Measurements from ENCODE around the gene GALNT6.

GALNT6 gene

DNA sequence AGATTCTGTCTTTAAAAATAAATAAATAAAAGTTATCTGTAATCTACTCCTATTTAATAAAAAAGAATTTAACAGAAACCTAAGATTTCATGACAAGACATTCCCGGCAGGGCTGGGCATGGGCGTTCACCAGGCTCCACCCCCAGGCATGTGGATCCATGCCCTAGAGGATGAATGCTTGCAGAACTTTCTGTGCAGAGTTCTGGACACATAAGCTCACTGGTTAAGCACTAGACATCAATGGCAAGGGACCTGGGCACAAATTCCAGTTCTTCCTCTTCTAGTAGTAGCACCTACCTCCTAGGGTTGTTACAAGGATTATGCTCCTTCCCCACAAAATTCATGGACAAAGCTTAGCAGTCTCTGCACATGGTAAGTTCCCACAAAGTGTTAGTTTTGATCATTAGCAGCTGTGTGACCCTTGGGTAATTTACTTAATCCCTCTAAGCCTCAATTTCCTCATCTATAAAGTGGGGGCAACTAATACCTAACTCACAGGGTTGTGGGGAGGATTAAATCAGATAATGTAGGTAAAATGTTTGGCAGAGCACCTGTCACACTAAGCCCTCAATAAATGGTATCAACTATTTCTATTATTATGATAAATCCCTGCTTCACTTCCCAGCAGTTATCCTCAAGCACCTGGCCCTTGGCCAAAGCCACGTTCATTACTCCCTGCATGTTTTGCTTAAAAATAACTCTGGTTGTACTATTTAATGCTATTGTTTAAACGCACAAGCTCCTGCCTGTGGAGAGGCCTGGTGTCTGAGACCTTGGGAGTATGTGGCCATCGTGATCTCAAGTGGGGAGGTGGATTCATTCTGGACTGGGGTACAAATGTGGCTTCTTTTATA is 9.8 kb downstream of the GALNT6 start:
- no peak for DNase-seq (ENCODE audit: low spot score)

DNA sequence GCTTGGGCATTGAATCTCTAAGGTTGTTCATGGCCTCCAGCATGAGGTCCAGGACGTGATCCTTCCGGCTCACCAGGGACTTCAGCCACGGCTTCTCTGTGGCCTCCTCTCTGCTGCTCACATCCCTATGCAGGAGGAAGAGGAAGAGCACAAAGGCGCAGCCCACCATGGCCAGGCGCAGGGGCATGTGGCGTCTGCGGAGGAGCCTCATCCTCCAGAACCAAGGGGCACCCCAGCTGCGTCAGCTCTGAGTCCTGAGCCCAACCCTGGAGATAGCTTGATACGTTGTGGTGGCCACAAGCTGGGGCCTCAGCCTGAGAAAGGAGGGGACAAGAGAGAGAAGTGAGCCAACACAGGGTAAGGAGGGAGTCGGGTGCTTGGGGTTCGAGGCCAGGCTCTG is 11.6 kb downstream of the GALNT6 start:
- DNase-seq (ENCODE audit: low spot score): no peak

DNA sequence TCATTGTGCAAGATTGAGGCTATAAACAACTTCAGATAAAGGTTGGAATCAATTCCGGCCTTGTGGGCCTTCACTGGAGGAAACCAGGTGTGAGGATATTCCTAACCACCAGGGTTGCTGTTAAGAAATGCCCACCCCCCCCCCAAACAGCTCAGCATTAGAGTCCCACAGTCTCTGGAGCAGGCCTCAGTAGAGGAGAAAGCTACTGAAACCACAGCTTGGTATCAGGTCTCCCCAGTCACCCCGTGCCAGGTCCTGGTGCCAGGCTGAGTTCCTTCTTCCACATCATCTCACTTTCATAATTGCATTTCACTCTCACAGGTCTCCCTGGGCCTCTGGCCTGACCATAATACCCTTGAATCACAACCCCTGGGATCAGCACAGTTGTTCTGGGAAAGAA is 12.5 kb downstream of the GALNT6 start:
- DNase-seq (ENCODE audit: low spot score): no peak

DNA sequence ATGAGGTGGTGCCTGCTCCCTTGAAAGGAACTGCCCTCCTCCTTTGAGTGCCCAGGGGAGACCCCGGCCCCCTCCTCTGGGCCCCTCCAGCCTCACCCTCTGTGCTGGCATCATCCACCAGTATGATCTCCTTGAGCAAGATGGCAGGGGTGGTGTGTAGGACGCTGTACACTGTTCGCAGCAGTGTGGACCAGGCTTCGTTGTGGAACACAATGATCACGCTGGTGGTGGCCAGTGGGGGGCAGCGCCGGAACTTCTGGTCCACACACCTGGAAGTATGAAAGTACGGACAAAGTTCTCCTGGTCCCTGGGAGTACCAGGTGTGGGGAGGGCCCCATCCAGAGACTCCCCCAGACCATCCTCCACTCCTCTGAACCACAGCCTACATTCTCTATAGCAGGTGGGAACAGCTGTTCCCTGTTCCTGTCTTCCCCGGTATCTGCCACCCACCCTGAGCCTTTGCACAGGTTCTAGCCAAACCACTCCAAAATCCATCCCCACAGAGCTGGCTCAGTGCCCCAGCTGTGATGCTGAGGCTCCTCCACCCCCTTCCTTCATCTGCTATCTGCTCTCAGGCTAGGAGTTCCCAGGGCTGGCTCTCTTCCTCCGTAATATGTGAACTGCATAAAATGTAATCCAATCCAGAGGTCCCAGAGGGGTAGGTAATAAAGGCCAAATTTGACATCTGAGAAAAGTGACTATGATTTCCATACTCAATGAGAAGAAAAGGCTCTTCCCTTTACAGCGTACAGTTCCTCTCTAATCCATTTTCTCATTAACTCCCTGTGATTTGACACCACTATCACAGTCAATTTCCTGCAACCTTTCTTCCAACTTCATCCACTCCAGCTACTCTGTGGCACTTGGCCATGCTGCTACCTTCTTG is 13.9 kb downstream of the GALNT6 start:
- DNase-seq (ENCODE audit: low spot score): no peak

DNA sequence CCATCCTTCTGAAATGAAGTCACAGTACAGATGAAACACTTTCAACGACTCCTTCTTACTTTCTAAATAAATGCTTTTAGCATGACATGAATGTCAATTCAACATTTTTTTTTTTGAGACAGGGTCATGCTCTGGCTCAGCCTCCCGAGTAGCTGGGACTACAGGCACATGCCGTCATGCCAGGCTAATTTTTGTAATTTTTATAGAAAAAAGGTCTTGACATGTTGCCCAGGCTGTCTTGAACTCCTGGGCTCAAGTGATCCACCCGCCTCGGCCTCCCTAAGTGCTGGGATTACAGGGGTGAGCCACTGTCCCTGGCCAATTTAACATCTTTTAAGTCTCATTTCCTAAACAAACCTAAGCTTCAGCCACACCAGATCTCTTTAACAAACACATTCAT is 16.4 kb downstream of the GALNT6 start:
- DNase-seq (ENCODE audit: low spot score): no peak

DNA sequence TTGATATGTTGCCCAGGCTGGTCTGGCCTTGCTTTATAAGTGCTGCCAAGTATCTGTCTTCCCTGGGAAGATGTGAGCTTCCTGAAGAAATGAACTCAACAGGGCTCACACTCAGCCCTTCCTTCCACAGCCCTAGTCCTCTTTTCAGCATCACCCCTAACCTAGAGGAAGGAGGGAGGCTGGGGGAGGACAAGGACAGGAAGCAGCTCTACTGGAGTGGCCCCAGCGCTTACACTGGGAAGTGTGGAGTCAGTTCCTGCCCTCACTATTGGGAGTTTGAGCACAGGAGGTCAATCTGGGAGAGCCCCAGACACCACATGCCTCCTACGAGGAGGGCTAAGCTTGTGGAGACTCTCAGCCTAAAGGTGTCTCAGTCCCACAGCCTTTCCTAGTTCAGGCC is 16.8 kb downstream of the GALNT6 start:
- DNase-seq (ENCODE audit: low spot score): no peak

DNA sequence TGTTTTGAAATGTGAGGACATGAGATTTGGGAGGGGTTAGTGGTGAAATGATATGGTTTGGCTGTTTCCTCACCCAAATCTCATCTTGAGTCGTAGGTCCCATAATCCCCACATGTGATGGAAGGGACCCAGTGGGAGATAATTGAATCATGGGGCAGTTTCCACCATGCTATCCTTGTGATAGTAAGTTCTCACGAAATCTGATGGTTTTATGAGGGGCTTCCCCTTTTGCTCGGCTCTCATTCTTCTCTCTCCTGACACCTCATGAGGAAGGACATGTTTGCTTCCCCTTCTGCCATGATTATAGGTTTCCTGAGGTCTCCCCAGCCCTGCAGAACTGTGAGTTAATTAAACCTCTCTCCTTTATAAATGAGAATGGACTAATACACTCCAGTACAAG is 18.0 kb downstream of the GALNT6 start:
- DNase-seq (ENCODE audit: low spot score): no peak

DNA sequence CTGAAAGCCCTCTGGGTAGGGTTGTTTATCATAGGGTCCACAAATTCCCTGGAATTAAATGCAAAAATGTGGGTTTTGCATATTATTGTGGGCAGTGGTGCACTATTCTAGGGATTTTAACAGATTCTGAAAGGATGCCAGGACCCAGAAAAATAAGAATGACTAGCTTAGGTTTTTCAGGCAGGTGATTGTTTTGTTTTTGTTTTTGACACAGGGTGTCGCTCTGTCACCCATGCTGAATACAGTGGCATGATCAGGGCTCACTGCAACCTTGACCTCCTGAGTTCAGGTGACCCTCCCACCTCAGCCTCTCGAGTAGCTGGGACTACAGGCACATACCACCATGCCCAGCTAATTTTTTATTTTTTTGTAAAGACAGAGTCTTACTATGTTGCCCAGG is 19.2 kb downstream of the GALNT6 start:
- DNase-seq (ENCODE audit: low spot score): no peak

DNA sequence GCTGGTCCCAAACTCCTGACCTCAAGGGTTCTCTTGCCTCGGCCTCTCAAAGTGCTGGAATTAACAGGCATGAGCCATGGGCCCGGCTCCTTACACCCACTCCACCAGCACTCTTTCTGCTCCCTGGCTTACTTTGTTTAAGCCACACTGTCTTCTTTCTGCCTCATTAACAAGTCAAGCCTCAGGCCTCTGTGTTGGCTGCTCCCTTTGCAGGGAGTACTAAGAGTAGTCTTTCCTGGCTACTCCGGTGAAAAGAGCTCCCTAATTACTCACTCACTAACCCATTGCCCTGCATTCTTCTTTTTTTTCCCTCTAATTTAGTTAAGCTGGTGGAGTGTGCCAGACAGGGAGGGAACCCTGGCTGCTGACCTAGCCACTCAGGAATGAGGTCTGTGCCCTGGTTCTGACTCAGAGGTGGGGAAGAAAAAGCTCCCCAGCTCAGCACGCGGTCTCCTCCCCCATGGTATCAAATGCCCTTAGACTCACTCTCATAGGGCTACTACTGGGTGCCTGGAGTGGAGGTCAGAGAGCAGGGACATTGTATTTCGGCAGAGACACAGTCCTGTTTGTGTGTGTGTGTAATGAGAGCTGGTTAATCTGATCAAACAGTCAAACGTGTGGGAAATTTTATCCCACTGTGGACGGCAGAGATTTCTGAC is 19.8 kb downstream of the GALNT6 start:
- DNase-seq (ENCODE audit: low spot score): no peak

DNA sequence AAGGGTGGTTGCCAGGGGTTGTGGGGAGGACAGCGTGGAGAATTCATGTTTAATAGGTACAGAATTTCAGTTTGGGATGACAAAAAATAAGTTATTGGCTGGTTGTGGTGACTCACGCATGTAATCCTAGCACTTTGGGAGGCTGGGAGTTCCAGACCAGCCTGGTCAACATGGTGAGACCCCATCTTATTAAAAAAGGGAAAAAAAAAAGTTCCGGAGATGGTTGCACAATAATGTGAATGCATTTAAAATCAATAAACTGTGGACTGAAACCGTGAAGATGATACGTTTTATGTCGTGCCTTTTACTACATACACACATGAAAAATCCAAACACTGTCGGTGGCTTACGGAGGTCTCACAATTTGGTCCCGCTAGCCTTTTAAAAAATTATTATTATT is 20.5 kb downstream of the GALNT6 start:
- no peak for DNase-seq (ENCODE audit: low spot score)

DNA sequence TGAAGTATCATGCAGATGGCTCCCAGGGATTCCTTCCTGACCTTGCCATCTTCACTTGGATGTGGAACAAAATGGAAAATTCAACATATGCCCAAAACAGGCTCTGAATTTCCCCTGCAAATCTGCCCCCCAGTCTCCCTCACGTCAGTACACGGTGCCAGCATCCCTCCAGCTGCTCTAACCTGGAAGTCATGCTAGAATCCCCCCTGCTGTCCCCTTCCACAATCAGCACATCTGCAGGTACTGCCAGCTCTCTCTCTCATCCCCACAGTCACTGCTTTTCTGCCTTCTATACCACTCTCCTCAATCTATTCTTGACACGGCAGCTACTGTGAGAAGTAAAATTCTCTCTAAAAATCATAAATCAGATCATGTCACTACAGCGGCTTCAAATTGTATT is 21.6 kb downstream of the GALNT6 start:
- DNase-seq (ENCODE audit: low spot score): no peak

DNA sequence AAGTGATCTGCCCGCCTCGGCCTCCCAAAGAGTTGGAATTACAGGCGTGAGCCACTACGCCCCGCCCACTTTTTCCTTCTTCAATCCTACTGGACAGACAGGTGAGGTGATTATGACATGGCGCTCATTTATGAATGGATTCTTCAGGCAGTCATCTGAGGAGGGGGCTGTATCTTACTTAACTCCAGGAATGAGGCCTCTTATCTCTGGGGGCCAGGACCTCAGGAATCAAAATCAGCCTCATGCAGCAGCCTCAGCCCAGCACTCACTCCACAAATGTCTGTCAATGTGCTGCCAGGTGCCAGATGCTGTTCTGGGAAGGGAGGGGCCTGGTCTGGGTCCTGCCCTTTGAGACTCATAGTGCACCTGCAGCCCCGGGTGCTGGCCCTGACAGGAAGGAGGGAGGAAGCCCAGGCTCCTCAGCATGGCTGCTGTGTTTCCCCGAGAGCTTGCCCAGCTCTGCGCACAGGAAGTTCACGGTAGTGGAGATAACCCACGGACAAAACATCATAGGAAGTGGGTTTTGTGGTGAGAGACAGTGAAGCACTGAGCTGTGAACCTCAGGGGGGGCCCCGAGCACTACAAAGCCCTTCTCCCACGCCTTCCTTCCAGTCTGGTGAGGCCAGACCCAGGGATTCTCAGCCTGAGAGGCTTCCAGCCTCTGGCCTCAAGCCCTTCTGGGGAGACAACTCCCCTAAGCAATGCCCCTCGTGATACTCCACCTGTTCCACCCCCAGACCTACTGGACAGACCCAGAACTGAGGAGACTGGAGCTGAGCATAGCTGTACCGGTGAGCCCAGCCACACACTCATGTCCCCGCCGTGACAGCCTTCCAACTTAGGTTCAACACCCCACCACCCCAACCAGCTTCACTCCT is 22.3 kb downstream of the GALNT6 start:
- DNase-seq (ENCODE audit: low spot score): peak; percentile 58

DNA sequence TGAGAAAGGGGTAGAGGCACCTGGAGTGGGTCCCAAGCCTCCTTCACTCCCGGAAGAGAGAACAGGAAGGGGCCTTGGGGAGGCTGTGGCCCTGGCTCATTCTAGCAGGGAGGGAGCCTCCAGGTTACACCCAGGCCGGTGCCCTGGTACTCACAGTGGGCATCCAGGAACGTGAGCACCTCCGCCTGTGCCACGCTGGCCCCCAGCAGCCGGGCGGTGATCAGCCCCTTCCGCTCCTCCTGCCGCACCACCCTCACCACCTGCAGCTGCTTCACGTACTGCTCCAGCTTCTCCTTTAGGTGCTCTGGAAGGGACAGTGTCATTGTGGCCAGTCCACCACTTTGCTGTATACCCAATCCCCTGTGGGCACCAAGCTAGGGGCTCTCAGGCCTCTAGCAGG is 25.9 kb downstream of the GALNT6 start:
- DNase-seq (ENCODE audit: low spot score): no peak

DNA sequence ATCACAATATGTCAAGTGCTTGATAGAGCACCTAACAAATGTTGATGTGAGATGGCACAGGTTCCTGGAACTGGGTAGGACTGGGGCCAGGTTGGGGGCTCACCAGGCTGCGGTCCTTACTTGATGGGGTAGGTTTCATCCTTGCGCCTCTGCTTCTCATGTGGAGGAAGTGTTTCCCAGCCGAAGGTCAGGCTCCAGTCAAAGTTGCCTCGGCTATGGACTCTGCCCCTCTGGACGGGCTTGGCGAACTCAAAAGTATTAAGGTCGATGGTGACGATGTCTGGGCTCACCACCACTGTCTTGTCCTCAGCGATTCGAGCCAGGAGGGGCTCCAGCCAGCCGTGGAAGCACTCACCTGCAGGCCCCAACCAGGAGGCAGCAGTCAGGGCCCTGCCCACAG is 27.2 kb downstream of the GALNT6 start:
- DNase-seq (ENCODE audit: low spot score): no peak

DNA sequence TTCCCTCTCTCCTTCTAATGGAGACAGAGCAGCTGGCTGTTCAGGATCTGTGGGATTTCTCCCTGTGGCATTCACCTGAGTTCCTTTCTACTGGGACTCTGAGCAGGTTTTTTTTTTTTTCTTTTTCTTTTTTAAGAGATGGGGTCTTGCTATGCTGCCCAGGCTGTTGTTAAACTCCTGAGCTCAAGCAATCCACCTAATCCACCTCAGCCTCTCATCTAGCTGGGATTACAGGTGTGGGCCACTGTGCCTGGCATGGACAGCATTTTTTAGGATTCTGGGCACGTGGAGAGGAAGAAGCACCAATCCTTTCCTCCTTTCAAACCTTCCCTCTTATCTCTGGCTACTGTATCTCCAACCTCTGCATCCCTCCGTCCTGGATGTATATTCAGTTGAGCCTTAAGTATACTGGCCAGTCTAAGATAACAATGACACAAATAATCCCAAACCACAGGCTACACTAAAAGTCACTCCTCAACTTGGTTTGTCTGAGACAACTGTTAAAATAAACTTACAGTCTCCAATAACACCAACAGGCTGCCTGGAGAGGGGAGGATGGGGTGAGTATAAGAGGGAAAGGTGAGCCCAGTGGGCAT is 28.4 kb downstream of the GALNT6 start:
- DNase-seq (ENCODE audit: low spot score): no peak

DNA sequence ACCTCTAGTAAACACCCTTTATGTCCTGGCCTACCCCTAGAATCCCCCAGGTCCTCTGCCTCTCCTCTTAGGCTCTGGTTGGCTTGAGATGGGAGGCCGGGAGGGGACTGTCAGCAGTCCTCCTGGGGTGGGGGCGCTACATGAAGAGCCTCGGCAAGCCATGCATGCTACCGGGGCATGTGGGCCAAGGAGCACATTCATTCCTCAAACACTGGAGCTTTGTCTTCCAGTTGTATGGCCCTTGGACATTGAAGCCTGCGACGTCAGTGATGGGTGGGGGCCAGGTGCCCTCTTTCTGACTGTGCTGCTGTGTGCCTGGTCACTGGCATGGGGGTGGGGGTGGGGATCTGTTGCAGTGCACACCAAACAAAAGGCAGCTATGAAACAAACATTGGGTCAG is 28.9 kb downstream of the GALNT6 start:
- DNase-seq (ENCODE audit: low spot score): peak; percentile 98

DNA sequence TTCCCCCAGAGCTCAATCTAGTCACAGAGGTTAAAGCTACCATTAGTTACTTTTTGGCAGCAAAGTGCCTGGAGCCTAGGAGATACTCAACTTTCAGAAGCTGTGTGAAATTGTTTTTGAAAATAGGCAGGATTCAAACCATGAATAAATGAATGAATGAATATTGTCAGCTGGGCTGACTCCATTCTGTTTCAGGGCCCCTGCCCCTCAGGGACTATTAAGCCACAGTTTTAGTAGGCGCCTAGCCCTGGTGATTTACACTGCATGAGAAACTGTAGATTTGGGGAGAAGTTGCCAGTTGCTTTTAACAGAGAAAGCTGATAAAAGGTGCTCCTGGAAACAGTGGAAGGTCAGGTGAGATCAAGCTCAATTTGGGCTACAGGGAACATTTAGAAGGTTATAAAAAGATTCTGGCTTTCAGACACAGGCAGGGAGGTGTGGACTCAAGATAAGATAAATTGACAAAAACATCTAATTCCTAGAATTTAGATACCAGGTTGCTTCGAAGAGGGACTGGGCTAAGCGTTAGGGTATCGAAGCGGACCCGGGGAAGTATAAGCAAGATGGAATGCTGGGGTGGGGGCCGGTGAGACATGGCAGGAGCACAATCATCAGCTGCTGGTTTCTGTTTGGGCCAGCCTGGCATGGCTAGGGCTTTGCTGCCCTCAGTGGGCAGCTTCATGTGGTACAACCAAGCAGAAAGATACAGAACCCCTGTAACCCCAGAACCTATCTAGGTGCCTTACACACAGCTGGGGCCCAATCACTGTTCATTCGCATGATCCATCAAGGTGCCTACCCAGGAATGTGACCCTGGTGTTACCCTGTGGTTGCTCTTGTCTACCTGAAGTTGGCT is 29.8 kb downstream of the GALNT6 start:
- DNase-seq (ENCODE audit: low spot score): no peak

DNA sequence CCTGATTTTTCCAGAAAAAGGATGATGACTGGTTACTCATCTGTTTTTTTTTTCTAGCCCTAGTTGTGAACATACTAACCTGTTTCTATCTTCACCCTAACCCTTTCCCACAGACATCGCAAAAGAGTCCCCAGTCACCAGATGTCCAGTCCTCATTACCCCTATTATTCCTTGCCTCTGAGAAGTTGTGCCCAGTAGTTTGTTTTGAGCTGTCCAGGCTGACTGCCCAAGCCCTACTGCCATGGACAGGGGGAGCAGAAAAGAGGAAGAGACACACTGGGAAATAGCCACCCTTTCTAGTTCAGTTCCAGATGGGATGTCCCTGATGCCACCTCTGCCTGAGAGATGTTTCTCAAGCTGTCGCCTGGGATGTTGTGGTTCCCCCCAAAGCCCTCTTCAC is 30.9 kb downstream of the GALNT6 start:
- DNase-seq (ENCODE audit: low spot score): no peak

DNA sequence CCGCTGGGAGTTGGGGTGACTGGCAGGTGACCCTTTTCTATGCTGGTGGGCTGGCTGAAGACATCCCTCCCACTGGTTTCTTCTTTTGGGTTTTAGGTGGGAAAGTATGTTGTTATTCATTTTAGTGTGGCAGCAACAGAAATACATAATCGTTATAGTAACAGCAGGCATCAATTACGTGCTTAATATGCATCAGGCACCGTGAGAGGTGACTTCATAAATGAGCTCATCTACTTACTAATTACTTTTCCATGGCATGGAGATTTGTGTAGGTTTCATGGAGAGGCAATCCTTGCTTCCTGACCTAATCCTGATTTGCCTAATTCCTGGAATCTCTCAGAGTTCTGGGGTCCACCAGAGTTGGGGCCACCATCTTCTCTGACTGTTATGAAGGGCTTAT is 31.4 kb downstream of the GALNT6 start:
- DNase-seq (ENCODE audit: low spot score): no peak

DNA sequence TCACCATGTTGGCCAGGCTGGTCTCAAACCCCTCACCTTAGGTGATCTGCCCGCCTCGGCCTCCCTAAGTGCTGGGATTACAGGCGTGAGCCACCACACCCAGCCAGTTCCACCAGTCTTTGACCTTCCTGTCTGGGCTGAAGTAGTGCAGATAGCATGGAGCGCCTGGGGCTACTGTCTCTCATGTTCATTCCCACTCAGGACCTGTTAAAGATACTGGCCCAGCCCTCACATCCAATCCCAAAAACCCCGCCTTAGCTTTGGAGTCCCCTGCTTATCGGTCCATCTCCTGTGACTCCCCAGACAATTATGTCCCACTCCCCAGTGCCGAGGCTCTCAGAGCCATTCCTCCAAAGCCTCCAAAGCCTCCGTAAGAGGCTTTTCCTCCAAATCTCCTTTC is 32.7 kb downstream of the GALNT6 start:
- DNase-seq (ENCODE audit: low spot score): no peak

Measured in pons (tissue), 1 donor.